GM12892 (cell line): Measurements from ENCODE around the gene CATSPER2. TPM values are rescaled to one million over a fixed set of nuclear protein-coding genes. Genes with fewer than 3 reads are reported as not detected.
A peak's percentile ranks its signal among the peaks of the same experiment; 100 is the strongest.
"Not testable (repeated sequence)": the region's sequence is repeated elsewhere in the genome, so short reads cannot be mapped to it uniquely, and the experiment has no call there.

ENCODE experiments used
- DNase-seq: peaks from one replicate; pipeline ENCODE4 v3.0.0; 2011; ENCODE audit not compliant: insufficient read length
- FAIRE-seq: peaks from 2 replicates; lab custom pipeline; 2011; peaks lifted over from hg19 to GRCh38; lab: Jason Lieb, UNC
- POLR2A ChIP-seq: IDR thresholded peaks from 2 replicates; pipeline ENCODE4 v1.6.1; 2011; ENCODE audit warnings: low read depth, low read length, control low read depth
- POLR2AphosphoS5 ChIP-seq: IDR thresholded peaks from 2 replicates; pipeline ENCODE4 v1.6.1; 2011; ENCODE audit warnings: low read depth, low read length, control low read depth
- TAF1 ChIP-seq: IDR thresholded peaks from 2 replicates; pipeline ENCODE4 v1.6.1; 2011; ENCODE audit warnings: low read depth, mild to moderate bottlenecking, control low read depth, low read length, borderline replicate concordance
- polyA plus RNA-seq: library from polyadenylated mRNA; unstranded; fragments of >200 nt; gene quantifications from one replicate; pipeline ENCODE4 v1.2.1, GENCODE V29; 2012; ENCODE audit warnings: missing spikeins, inconsistent platforms; ENCODE audit not compliant: missing spikeins

CATSPER2 gene
- polyA plus RNA-seq, result 6.7 TPM

GRCh38 chr15:43648649-43649429, at the start of gene CATSPER2:
Gene CATSPER2, minus strand, starts transcription at chr15:43648844. Its CDS starts 783 bp downstream, at chr15:43648061.
- FAIRE-seq, result peak; percentile 76
- DNase-seq, result no peak
- TF ChIP-seq POLR2AphosphoS5 (no peak), POLR2A (no peak), TAF1 (no peak)

DNA sequence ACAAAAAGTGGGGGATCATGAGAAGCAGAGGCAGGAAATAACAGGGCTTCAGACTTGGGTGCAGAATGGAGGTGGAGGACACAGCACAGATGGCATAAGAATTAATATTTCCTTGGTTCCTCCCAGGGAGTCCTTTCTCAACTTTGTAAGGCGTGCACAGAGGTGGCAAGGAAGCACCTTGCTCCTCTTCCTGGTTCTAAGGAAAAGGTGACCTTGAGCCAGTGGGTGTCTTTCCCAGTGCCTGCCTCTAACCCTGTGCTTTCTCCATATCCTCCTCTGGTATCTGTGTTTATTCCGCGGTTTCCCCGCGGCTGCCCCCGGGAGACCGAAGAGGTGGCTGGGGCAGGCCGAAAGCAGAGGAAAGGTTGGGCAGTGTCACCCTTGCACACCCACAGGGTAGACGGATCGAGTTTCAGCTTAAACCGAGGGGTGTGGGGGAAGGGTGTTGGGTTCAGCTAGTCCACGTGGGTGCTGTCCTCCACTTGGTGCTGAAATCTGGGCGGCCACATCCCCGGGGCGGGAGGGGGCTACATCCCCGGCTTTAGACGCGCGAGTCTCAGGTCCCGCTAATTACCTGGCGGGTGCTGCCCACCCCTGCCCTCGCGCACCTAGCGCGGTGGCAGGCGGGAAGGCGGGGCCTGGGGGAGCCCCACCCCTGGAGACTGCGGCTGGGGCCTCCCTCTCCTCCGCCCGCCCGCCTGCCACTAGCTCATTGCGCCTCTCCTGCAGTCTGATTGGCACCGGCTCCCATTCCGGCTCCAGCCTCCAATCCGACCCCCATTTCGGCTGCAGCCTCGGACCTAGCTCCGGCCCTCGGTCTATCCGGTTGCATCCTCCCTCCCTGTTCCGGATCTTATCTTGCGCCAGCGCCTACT, 44.7 kb upstream of the CATSPER2 start, which contains the start of gene CKMT1A:
Gene CKMT1A, plus strand, starts transcription at position 712 of the 875 bp plus-strand sequence. CDS start 192 bp downstream, outside the sequence.
- FAIRE-seq, DNase-seq: not testable (repeated sequence)

DNA sequence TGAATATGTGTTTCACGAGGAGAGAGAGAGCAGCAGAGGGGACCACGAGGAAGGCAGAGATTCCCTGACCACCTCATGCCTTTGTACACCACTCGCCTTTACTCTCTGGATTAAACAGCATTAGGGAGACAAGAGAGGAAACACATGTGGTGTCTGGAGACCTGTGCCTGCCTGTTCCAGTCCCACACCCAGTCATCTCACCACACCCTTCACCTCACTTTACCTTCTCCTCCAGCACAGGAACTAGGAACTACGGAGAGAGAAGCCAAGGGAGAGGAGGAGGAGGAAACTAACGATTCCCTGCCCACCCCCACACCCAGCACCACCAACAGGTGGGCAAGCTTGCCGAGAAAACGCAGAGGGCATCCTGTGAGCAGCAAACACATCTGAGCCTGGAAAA, 44.0 kb upstream of the CATSPER2 start:
- FAIRE-seq, DNase-seq: not testable (repeated sequence)

GRCh38 chr15:43689604-43690301, 41.1 kb upstream of the CATSPER2 start:
- peak; percentile 100 for FAIRE-seq
- not testable (repeated sequence) for DNase-seq

DNA sequence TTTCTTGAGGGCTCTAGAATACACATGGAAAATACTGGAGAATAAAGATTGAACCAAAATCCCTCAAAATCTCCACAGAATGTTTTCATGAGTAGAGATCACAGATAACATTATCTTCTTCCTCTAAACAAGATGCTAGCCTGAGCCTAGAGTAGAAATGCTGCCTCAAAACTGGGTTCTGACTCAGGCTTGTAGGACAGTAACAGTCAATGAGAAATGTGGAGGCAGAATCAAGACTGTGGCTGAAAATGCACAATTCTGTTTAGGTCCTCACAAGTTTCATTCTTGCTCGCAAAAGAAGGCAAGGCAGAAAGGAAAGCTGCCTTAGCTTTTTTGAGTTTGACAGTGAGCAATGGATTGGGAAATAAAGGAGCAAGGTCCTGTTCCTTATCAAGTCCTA, 25.5 kb upstream of the CATSPER2 start:
- not testable (repeated sequence) for DNase-seq, FAIRE-seq

DNA sequence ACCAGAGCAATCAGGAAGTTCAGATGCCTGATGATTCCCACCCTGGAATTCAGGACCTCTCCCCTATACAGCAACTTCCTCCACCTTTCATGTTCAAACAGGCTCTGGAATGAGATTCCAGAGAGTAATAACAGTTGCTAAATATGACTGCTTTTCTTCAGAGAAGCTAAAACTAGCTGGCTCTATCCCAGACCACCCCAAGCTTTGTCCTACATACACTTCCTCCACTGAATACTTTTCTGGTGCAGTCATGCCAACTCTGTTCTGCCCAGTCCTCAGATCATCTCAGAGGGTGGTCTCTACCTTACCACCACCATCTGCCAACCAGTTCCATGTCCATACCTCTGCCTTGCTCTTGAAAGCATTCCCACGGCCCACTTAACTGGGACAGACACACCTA, 17.5 kb upstream of the CATSPER2 start:
- not testable (repeated sequence) for DNase-seq, FAIRE-seq

- peak; percentile 24 for FAIRE-seq
- not testable (repeated sequence) for DNase-seq
These were observed 14.7 kb upstream of the CATSPER2 start for GRCh38 chr15:43663333-43663732.

DNA sequence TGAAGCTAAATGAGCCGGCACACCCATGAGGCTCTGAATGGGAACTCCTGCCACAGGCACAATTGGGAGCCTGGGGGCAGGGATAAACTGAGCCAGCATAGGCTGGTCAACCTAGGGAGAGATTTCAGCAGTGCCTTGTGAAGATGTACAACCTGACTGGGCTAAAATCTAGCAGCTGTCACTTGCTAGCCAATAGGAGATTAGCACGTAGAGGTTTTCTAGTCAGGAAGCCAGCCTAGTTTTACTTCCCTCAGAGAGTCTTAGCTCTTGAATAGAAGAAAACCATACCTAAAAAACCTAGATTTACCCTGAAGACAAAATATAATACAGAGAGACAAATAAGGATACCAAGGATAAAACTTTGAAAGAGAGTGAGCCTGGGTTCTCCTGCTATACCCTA, 13.6 kb upstream of the CATSPER2 start:
- DNase-seq, FAIRE-seq: not testable (repeated sequence)

GRCh38 chr15:43659727-43660126, 11.1 kb upstream of the CATSPER2 start:
- FAIRE-seq, DNase-seq: not testable (repeated sequence)

DNA sequence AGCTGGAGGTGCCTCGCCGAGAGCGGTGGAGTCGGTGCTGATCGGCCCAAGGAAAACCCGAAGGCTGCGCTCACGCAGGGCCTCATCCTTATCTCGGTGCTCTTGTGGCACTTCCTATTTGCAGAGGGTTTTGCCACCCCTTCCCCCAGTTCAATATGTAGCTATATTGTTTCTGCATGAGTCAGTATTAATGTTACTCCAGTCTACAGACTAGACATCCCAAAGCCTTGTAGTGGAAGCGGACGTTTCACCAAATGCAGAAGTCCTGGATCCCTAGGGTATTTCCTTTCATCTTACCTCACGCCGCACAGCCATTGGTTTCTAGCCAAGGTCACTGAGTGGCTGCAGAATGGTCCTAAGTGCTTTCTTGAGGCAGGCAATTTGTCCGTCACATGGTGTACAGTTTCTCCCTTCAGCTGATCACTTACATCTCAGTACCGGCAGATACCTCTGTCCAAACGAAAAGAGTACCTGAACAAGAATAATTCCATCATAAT, 834 bp upstream of the CATSPER2 start:
- FAIRE-seq, result peak; percentile 93
- DNase-seq, result not testable (repeated sequence)

DNA sequence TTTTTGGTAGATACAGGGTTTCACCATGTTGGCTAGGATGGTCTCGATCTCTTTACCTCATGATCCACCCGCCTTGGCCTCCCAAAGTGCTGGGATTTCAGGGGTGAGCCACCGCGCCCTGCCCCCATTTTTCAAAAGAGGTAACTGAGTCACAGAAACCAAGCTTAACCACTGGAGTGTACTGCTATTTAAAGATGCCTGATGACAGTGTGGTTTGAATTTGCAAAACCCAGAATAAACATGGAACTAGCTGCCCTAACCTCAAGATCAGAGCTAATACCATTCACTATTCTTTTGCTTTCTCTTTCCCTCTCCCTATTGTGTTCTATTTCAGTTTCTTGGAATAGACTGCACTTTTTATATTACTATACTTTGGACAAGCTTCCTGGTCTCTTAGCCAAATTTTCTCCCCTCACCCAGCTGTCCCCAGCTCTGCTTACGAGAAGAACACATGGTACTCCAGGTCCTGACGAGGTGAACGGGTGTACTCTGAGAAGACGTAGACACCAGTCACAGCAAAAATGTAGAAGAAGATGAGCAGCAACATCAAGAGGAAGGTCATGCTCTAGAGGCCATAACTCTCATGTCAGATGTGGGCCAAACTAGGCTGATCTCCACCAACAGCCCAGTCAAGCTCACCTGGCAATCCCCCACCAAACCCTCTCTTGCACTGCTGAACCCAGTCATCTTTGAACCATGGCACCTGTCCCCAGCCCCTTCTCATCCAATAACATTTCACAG, 10.0 kb downstream of the CATSPER2 start:
- FAIRE-seq, DNase-seq: not testable (repeated sequence)

GRCh38 chr15:43626937-43627336, 21.7 kb downstream of the CATSPER2 start:
- FAIRE-seq, result not testable (repeated sequence)

GRCh38 chr15:43625106-43625505, 23.5 kb downstream of the CATSPER2 start:
- TF ChIP-seq POLR2AphosphoS5 (no peak), TAF1 (no peak), POLR2A (no peak)
- DNase-seq, result no peak
- FAIRE-seq, result no peak

More at GRCh38 chr15:43626937-43627336, 21.7 kb downstream of the CATSPER2 start:
- not testable (repeated sequence) for DNase-seq

DNA sequence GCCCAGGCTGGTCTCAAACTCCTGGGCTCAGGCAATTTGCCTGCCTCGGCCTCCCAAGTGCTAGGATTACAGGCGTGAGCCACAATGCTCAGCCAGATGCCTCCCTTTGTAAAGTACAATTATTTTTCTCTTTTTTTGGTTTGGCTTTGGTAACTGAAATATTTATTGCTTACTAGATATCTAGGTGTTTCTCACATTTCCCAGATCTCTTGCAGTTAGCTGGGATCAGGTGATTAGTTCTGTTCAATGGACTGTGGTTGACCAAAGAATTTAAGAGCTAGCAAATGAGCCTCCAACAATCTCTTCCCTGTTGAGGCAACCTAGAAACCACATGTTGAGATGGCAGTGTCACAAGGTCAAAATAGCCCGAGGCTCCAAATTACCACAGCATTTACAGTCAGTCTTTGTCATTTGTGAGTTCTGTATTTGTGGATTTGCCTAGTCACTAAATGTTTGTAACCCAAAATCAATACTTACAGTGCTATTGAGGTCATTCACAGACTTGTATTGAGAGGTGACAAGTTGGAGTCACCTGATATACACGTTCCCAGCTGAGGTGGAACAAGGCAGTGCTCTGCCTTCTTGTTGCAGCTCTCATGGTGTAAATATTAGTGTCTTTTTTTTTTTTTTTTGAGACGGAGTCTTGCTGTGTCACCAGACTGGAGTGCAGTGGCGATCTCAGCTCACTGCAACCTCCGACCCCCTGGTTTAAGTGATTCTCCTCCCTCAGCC, 26.4 kb downstream of the CATSPER2 start:
- not testable (repeated sequence) for FAIRE-seq, DNase-seq

DNA sequence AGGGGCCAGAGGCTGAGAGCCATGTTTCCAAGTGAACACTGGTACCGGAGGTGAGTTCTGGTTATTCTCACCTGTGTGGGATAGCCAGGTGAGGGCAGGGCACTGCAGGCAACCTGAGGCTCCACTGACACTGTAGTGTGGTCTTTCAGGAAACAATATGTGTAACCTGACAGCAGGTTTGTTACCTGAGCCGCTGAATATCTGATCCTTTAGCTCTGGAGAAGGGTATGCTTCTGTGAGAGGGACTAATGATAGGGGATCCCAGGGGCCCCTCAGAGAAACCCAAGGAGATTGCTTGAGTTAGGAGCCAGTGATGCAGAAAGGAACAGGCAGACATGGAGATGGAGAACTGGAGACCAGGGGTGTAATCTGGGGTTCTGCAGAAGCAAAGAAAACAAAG, 29.9 kb downstream of the CATSPER2 start, which contains the start of gene STRC:
Gene STRC, minus strand, starts transcription at position 101 of the 400 bp plus-strand sequence. Its CDS starts 78 bp downstream, at position 23.
- DNase-seq, FAIRE-seq: not testable (repeated sequence)

DNA sequence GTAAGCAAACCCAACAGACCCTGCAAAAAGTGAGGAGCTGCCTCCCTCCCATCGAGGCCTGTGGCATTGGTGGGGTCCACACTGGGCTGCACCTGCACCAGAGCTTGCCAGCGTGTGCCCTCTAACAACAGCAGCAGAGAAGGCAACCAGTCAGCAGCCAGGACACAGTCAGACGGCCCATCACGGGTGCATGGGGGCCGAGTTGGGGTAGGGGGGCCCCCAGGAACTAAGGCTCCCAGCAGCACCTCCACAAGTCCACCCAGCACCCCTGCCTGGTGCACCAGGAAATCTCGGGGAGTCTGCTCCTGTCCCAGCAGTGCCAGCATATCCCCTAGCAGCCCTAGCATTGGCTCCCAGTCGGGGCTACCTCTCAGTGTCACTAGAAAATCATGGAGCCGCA, 30.9 kb downstream of the CATSPER2 start:
- FAIRE-seq, DNase-seq: not testable (repeated sequence)

GRCh38 chr15:43602233-43602632, 46.4 kb downstream of the CATSPER2 start:
- not testable (repeated sequence) for FAIRE-seq, DNase-seq
